Gastroesophageal sphincter (tissue), 4 donors: ENCODE data around the gene DIAPH3. TPM values are rescaled to one million over a fixed set of nuclear protein-coding genes. Genes with fewer than 3 reads are reported as not detected.

Source experiments
- ATAC-seq: fragments of 150-250 bp; one replicate; pipeline ENCODE4 v1.9.1; 2016; ENCODE audit warnings: mild to moderate bottlenecking, moderate library complexity
- H3K27ac ChIP-seq, 4 donors: fragments of 200-600 bp; sonication (generic) in 3 of 4; 1 replicate in 3 of 4; 2 replicates in 1 of 4; pipeline ENCODE4 v1.5.1; 2016 to 2019
- H3K27me3 ChIP-seq: fragments of 200-600 bp; sonication (generic); one replicate; pipeline ENCODE4 v1.5.1; 2019
- H3K36me3 ChIP-seq, 2 donors: fragments of 200-600 bp; sonication (generic); one replicate each; pipeline ENCODE4 v1.5.1; 2019; ENCODE audit warnings: control low read depth in 1 of 2
- H3K4me1 ChIP-seq, 3 donors: fragments of 200-600 bp; sonication (generic); 1 replicate in 2 of 3; 2 replicates in 1 of 3; pipeline ENCODE4 v1.5.1; 2016 to 2019; ENCODE audit warnings: control low read depth in 2 of 3
- H3K4me3 ChIP-seq, 2 donors: fragments of 200-600 bp; sonication (generic); one replicate each; pipeline ENCODE4 v1.5.1; 2019; ENCODE audit warnings: mild to moderate bottlenecking in 1 of 2, moderate library complexity in 1 of 2
- H3K9me3 ChIP-seq, 3 donors: fragments of 200-600 bp; sonication (generic); one replicate each; pipeline ENCODE4 v1.5.1; 2017 to 2019; ENCODE audit warnings: control low read depth in 2 of 3
- CTCF ChIP-seq, 4 experiments: fragments of 200-600 bp in 2 of 4; fragments of 450-650 bp in 2 of 4; sonication (generic) in 1 of 4; IDR thresholded peaks; one replicate each; pipeline ENCODE4 v1.5.1; 2017 to 2019; ENCODE audit warnings: antibody characterized with exemption in 4 of 4, mild to moderate bottlenecking in 2 of 4, moderate library complexity in 2 of 4
- EP300 ChIP-seq: sonication (generic); formaldehyde crosslinking; IDR thresholded peaks from one replicate; pipeline ENCODE4 v1.6.1; 2017; ENCODE audit warnings: antibody characterized with exemption, mild to moderate bottlenecking
- POLR2A ChIP-seq, 2 donors: fragments of 450-650 bp; IDR thresholded peaks; one replicate each; pipeline ENCODE4 v1.6.1; 2017; ENCODE audit warnings: antibody characterized with exemption in 2 of 2, mild to moderate bottlenecking in 2 of 2, moderate library complexity in 1 of 2
- POLR2AphosphoS5 ChIP-seq: sonication (generic); formaldehyde crosslinking; IDR thresholded peaks from one replicate; pipeline ENCODE4 v1.6.1; 2017; ENCODE audit warnings: antibody characterized with exemption
- WGBS, 2 donors: methylation state at CpG; one replicate each; pipeline ENCODE4 v1.1.5; 2018; ENCODE audit warnings: low coverage in 1 of 2; 5-methylcytosine and 5-hydroxymethylcytosine counted together
- total RNA-seq, 4 donors: library from RNA; depleted of rRNA; stranded (reverse); fragments of >200 nt; gene quantifications; one replicate each; pipeline ENCODE4 v1.1.0, GENCODE V29; 2016

Gene DIAPH3
- total RNA-seq, 4 donors from 2014 or later, result 0.13 to 1.7 (median 0.49) TPM; not detected in 1

GRCh38 chr13:60114499-60115028 lies 49.2 kb downstream of the DIAPH3 start:
- H3K4me3 ChIP-seq, result no peak overlapping the region
- no peaks in the 10 kb centered on the region for H3K27me3 ChIP-seq
- TF ChIP-seq CTCF (IDR thresholded peaks at IDR 0.05), result no peak
- TF ChIP-seq EP300, result no peak
- no peak for TF ChIP-seq POLR2A (IDR thresholded peaks at IDR 0.05)
- no peak for TF ChIP-seq POLR2AphosphoS5
- no peak for ATAC-seq
- H3K27ac ChIP-seq, result no peak overlapping the region
- WGBS, 2 donors, result 86 to 89% methylated on average over 1 of the region's 1 CpG
- no peaks in the 10 kb centered on the region for H3K36me3 ChIP-seq
- H3K4me1 ChIP-seq, result no peaks in the 10 kb centered on the region
- peaks cover 0 to 6% (median 0%) of the 10 kb centered on the region in 3 donors for H3K9me3 ChIP-seq

GRCh38 chr13:60112771-60113170 lies 51.0 kb downstream of the DIAPH3 start:
- H3K36me3 ChIP-seq, result no peaks in the 10 kb centered on the region
- H3K27ac ChIP-seq, result no peak overlapping the region
- 88 to 100% methylated on average over 1 of the region's 1 CpG for WGBS, 2 donors
- no peak overlapping the region for H3K4me3 ChIP-seq
- peaks cover 0 to 6% (median 0%) of the 10 kb centered on the region in 3 donors for H3K9me3 ChIP-seq
- no peaks in the 10 kb centered on the region for H3K27me3 ChIP-seq
- TF ChIP-seq EP300, result no peak
- no peak for TF ChIP-seq POLR2A (IDR thresholded peaks at IDR 0.05)
- no peaks in the 10 kb centered on the region for H3K4me1 ChIP-seq
- no peak for ATAC-seq

- ATAC-seq, result no peak
- TF ChIP-seq POLR2A (IDR thresholded peaks at IDR 0.05), result no peak
- TF ChIP-seq EP300, result no peak
- TF ChIP-seq CTCF (IDR thresholded peaks at IDR 0.05), result no peak
- WGBS, 2 donors, result 96 to 100% methylated on average over 2 to 3 of the region's 3 CpGs
Measured at GRCh38 chr13:60111691-60112090, 52.0 kb downstream of the DIAPH3 start.

GRCh38 chr13:60109285-60109684 lies 54.4 kb downstream of the DIAPH3 start:
- peaks cover 0 to 6% (median 0%) of the 10 kb centered on the region in 3 donors for H3K9me3 ChIP-seq
- 90% methylated on average over 3 of the region's 3 CpGs; no CpG with 5 or more reads in 1 of the 2 donors for WGBS, 2 donors
- no peaks in the 10 kb centered on the region for H3K27me3 ChIP-seq
- ATAC-seq, result no peak
- TF ChIP-seq EP300, result no peak
- no peak for TF ChIP-seq POLR2A (IDR thresholded peaks at IDR 0.05)
- no peak for TF ChIP-seq CTCF (IDR thresholded peaks at IDR 0.05)
- no peak for TF ChIP-seq POLR2AphosphoS5
- no peaks in the 10 kb centered on the region for H3K36me3 ChIP-seq
- no peak overlapping the region for H3K4me3 ChIP-seq
- H3K4me1 ChIP-seq, result no peaks in the 10 kb centered on the region
- no peak overlapping the region for H3K27ac ChIP-seq

More at GRCh38 chr13:60111691-60112090, 52.0 kb downstream of the DIAPH3 start:
- Histone ChIP-seq H3K27me3 (no peaks in the 10 kb centered on the region), H3K4me3 (no peak overlapping the region), H3K27ac (no peak overlapping the region), H3K36me3 (no peaks in the 10 kb centered on the region), H3K9me3 (peaks cover 0 to 6% (median 0%) of the 10 kb centered on the region in 3 donors), H3K4me1 (no peaks in the 10 kb centered on the region)

GRCh38 chr13:60108589-60108988 lies 55.1 kb downstream of the DIAPH3 start:
- Histone ChIP-seq H3K9me3 (peaks cover 0 to under 1% (median 0%) of the 10 kb centered on the region in 3 donors), H3K4me3 (no peak overlapping the region), H3K27ac (no peak overlapping the region), H3K36me3 (no peaks in the 10 kb centered on the region), H3K27me3 (no peaks in the 10 kb centered on the region), H3K4me1 (no peaks in the 10 kb centered on the region)
- no peak for TF ChIP-seq POLR2AphosphoS5
- no peak for TF ChIP-seq CTCF (IDR thresholded peaks at IDR 0.05)
- no peak for TF ChIP-seq EP300
- 90 to 100% methylated on average over 1 to 2 of the region's 2 CpGs for WGBS, 2 donors
- no peak for ATAC-seq
